HG03457 (cell line): ENCODE data around the gene PORCN.

Source experiments
- ATAC-seq: cut with Tn5 transposase; IDR thresholded peaks from one replicate; pipeline ENCODE4 v1.9.1; 2021; ENCODE audit warnings: moderate number of reproducible peaks; ENCODE audit not compliant: unreplicated experiment

Gene PORCN

DNA sequence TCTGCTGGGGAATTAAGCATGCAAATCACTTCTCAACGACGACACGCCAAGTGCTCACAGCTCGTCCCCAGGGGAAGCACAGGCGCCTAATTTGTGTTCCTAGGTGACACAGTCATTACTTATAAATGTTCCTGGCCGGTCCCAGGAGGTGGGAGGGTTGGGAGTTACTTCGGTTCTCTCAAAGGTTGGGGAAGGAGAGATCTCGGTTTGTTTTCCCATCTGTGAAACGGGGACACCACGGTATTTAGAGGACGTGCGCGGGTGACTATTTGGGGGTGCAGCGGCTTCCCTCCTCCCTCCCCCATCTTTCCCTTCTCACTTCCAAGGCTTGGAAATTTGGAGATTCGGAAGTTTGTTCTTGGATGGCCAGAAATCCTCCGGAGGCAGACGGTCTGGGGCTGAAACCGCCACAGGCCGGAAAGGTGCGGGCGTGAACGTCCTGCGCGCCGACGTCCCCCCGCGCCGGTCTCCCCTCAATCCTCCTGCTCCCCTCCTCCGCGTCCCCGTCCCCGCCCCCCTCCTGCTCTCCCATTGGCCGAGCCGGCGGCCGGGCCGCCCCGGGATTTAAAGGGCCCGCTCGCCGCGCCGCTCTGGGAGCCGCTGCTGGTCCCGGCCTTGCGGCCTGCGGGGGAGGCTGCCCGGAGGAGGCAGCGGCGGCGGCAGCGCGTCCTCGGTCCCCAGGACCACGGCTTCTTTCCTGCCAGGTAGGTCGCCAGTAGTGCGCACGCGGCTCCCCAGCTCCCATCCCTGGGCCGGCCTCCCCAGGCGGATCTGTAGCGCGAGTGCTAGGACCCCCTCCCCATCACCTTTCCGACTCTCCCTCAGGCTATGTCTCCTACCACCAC, at the start of gene PORCN:
TSS of gene PORCN (plus strand) at position 593 of the 845 bp plus-strand sequence. CDS start 829 bp downstream, outside the sequence.
- peak; percentile 48 for ATAC-seq

DNA sequence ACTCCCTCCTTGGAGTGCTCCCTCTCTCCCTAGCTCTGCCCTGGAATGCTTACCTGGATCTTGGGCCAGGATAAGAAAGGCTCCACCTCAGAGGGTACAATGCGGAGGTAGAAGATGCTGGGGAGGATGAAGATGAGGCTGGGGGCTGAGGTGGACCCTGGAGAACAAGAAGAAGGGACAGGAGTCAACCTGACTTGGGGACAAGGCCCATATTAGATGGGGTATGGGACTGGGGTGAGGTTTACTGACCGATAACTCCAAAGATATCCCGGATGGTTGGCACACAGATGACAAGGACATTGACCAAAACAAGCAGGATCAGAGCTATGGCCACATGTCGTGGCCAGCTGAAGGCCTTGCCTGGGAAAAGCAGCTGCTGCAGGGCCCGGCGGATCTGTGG, 49.3 kb upstream of the PORCN start:
- ATAC-seq = no peak

DNA sequence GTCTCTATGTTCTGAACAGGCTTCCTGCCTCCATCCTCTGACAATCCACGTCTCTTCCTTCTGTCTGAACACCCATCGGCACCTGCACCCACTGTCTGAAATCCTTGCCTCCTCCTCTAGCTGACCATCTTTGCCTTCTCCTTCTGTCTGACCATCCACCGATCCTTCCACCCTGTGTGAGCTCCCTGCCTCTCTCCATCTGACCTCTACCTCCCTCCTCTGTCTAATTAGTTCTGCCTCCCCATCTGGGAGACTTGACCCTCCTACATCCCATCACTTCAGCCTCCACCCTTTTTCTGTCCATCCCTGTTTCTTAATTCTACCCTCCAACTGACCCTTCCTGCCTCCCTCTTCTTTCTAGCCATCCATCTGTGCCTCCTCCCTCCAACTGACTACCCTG, 48.8 kb upstream of the PORCN start:
- ATAC-seq = no peak

DNA sequence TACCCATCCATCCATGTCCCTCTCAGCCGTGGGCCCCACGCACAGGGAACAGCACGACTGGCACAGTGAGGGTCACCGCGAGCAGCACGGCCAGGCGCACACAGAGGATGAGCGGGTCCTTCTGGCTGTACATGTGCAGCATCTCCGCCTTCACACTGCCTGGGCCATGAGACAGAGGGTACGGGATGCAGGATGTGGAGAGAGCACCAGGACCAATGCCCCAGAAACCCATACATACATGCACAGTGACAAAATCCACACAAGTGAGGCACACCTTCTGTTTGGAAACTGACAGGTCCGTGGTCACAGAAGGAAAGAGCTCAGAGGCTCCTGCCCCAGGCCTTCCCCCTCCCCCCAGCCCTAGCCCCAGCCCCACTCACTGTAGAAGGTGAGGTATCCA, 48.2 kb upstream of the PORCN start:
- ATAC-seq = no peak

DNA sequence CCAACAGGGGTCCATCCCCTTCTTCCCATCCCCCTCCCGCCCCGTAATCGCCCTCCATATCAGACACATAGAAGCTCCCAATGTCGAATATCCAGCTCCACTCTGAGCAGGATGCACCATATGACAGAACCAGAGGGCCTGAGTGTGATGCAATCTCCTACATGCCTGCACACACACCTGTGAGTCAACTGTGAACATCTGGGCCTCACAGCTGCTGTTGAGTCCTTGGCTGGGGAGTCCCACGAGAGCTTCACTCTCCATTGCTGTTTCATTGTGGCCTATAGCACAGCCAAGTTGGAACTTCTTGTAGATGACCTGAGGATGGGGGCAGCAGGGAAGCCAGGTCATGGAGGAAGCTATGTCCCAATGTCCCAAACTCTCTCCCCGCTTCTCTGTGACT, 47.0 kb upstream of the PORCN start:
- ATAC-seq = no peak

DNA sequence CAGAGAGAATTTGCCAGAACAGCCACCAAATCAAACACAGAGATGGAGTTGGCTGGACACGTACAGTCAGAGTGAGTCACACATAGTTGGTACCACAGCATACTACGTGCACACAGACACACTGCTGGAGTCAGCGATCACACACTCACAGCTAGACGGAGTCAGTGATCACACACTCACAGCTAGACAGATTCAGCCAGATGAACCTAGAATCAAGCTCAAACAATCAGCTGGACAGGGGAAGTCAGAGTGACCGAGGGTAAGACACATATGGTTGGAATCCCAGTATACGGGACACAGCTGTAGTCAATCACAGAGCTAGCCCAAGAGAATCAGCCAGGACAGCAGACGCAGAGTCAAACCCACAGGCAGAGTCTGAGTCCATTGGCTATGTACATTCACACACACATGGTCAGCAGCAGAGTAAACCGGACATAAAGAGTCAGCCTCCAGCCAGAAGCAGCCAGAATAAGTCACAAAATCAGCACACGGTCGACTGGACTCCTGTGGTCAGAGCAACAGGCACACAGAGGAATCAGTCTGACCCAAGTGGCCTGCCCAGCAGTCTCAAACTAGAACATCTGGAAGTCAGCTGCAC, 43.4 kb upstream of the PORCN start:
- ATAC-seq = no peak

DNA sequence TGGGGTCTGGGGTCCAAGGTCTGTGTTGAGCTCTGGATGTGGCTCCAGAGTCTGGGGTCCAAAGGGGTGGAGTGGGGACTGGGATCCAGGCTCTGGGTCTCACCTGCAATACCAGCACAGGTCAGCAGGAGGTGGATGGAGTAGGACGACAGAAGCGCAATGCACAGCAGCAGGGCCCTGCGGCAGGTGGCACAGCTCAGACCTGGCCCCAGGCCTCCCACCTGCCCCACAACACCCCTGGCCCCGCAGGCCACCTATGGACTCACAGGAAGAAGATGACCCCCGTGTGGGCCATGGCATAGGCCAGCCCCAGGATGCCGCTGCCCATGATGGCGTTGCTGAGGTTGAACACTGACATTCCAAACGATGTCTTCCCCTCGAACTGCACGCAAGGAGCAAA, 42.1 kb upstream of the PORCN start:
- no peak for ATAC-seq

DNA sequence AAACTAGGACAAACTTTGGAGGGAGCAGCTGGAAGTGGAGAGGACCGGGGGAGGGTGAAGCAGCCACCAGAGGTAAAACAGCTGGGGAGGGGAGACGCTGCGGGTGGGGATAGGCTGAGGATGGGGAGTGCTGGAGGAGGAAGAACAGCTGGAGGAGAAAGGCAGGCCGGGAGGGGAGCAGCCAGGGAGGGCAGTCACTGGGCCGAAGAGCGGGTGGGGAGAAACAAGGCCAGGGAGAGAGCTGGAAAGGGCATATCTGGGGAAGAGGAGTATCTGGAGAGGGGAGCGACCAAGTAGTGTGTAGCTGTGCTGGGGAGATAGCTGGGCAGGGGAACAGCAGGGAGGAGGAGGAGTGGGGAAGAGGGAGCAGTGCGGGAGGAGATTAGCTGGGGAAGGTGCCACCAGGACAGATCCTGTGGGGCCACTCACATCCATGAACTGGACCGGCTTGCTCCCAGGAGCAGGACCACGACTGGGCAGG, 41.5 kb upstream of the PORCN start:
- ATAC-seq = no peak

DNA sequence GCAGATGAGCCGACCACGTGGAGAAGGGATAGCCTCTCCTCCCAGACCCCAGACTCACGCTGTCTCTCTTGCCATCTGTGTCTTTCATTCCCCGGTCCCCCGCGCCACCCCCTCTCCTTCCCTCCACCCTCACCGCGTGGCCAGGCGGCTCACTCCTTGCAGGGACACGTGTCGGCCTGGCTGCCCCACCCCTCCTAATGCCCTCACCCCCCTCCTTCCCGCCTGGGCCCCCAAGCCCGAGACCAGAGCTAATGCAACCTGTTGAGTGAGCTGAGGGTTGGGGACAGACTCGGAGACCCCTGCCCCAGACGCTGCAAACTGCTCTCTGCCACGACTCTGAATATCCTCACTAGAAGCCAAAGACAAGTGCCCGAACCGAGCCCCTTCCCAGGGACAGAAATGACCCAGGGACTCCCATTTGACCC, 40.5 kb upstream of the PORCN start:
- ATAC-seq = no peak

DNA sequence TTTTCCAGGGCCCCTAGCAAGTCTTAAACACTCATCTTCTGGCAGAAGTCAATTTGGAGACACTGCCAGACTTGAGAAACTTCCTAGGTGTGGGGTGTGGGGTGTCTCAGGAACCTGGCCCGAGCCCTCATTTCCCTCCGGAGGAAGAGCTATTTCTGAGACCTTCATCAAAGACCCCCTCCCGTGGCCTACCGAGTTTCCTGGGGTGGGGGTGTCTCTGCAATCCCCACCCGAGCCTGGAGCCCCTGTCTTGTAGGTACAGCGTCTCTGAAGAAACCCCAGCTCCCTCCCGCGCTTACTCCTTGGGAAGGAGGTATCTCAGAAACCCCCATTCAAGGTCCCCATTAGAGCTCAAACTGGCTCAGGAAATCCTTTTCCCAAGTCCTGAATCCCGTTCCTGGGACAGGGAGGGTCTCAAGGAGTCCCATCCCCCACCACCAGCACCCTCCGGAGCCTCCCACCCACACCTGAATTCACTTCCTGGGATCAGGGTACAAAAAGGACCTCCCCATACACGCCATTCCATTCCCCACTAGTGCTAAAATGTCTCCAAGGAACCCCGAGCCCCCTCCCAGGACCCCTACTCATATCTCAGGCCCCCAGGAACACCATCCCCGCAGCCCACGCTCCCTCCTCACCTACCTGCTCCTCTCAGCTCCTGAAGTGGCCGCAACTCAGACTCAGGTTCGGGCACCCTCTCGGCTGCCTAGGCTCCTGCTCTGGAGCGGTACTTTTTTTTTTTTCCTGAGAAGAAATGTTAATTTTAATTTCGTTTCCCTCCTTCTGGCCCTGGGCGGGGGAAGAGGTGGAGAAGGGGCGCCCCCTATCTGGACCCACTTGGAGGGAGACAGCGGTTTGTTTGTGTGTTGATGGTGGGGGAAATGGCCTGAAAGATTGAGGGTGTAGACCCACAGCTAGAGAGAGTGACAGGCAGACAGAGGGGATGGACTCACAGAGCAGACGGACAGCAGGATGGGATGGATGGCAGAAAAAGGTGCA, 39.8 kb upstream of the PORCN start:
- ATAC-seq = no peak

DNA sequence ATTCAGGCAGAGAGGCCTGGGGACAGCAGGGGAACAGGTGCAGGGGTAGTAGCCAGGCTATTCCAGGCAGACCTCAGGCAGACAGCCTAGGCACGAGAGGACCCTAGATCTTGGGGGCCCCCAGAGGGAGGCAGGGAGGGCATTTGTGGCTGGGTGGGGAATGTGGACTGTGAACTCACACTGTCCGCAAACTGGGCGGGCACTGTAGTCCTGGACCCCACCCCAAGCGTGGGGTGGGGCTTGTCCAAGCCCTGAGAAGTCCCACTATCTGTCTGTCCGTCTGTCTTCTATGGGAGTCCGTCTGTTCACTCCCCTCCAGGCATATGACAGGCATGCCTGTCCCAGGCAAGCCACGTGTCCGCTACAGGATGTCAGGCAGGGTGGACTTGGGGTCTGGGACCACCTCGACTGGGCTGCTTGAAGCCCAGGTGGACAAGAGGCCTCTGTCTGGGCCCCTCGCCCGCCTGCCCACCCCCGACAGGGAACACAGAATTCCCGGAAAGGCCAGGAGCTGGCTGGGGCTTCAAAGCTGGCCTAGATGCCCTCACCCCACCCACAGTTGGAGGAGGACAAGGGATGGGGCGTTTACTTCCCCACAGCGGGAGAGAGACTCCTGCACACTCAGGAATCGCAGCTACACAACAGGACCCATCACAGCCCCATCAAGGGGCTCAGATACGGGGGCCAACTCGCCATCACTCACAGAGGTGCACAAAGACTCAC, 38.5 kb upstream of the PORCN start, which contains the start of gene SLC38A5:
TSS of gene SLC38A5 (minus strand) at position 151 of the 723 bp plus-strand sequence. CDS start 2,336 bp downstream, outside the sequence.
- ATAC-seq = no peak

DNA sequence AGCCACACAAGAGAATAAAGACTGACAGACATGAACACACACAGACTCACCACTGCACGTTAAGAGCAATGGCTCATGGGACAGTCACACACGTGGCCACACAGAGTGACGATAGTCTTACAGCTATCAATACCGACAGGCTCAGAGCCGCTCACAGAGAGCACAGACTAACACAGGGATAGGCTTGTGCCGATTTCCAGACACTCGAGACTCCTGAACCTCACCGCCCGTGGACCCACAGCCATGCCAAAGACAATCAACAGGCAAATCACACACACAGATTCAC, 38.0 kb upstream of the PORCN start:
- no peak for ATAC-seq

DNA sequence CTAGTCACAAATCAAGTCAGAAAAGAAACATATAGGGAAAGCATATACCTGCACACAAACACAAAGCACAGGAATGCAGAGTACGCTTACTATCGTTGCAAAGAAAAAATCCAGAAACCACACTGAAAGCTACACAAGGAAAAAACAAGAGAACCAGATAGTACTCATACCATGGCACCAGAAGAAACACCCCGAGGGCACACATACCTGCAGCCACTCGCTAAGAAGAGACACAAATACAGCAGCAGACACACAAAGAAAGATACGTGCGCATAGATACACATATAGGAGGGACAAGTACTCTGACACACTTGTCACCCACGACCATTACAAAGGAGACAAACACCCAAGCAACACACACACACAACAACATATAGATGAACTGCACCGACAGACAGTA, 37.3 kb upstream of the PORCN start:
- ATAC-seq = no peak

DNA sequence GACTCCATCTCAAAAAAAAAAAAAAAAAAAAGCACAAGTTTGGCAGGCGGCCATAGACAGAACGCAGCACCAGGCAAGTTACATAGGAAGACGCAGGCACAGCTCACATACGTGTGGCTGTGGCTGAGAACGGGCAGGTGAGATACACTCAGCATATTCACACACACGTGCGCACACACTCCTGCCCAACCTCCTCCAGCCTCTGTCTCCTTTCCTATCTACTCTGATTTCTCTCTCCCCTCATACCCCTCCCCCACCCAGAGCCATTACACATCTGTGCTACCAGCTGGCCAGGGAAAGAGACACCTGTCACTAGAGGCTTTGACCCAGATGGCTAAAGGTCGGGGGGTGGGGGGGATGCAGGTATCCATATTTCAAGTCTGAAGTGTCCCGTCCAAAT, 36.6 kb upstream of the PORCN start:
- no peak for ATAC-seq

DNA sequence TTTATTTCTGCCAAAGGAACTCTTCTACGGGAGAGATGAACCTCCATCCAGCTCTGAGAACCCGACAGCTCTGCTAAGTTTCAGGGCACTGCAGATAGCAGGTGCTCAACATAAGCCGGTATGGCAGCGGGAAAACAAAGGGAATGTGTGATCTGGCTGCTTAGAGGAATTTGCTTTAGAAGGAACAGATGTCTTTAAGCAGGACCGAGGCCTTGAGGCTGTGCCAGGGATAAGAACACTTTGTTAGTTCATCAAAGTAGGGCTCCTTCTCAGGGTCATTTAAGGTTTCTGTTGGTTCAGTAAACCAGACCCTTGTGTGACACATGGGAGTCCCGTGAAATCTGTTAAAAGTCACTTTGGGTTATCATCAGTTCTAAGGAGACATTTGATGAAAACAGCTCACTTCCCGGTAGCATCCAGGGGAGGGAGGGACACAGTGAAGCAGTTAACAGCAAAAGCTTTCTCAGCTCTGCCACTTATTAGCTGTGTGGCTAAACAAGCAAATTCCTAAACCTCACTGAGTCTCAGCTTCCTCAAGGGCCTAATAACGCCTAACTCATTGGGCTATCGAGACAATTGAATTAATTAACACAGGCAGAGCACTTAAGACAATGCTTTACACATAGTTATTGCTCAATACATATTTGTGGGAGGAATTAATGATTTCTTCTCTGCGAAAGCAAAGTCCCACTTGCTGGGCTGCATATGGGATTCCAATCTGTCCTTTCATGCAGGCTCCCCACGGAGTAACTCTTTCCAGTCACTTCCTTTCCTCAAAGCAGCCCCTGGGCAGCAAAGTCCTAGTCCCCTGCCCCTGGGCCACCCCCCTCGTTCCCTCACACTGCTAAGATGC, 35.7 kb upstream of the PORCN start:
- ATAC-seq = no peak

DNA sequence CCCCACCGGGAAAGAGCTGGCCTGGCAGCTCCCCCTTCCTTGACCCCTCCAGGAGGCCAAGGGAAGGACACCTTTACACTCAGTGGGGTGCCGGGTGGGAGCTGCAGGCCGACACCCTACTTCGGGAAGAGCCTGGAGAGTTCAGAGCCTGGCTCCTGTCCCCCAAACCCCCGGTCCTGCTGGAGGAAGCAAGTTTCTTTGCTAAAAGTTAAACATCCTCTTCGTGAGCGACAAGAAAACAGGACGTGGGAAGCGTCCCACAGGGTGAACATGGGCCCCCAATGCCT, 35.1 kb upstream of the PORCN start:
- no peak for ATAC-seq

DNA sequence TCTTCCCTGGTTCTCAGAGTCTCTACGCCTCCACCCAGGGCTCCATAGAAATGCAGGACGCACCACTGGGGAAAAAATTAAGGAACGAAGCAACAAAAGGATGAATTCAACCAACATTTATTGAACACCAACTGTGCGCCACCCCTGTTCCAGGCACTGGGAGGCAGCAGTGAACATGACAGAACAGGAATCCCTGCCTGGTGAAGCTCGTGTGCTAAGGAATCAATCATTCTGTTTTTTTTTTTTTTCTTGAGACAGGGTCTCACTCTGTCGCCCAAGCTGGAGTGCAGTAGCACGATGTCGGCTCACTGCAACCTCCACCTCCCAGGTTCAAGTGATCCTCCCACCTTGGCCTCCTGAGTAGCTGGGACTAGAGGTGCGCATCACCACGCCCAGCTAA, 34.7 kb upstream of the PORCN start:
- no peak for ATAC-seq

DNA sequence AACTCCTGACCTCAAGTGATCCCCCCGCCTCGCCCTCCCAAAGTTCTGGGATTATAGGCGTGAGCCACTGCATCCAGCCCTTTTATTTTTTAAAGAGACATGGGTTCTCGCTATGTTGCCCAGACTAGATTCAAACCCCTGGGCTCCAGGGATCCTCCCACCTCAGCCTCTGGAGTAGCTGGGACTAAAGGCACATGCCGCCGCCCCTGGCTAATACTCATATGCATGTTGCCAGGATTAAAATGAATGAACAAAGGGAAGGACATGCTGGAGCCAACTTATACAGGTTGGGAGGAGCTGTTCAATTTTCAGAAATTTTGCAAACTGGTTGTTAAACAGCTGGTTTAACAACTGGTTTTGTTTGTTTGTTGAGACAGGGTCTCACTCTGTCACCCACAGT, 34.2 kb upstream of the PORCN start:
- ATAC-seq = no peak

DNA sequence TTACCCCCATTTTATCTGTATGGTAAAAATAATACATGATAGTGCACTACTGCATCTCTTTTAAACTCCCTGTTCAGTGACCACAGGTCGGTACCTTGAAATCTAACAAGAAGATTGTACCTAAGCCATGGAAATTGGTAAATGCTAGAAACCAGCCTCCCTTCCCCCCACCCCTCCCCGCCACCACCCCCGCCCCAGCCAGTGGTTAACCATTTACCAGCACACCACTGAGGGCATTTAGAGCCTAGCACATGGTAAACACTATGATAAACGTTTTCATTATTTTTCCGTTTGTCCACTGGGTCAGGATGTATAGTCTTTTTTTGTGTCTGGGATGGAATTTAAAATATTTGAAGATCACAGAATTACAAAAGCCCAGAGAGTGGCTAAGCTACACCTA, 33.5 kb upstream of the PORCN start:
- no peak for ATAC-seq
